Activated T-helper 1 cell treated with anti-CD3 and anti-CD28 coated beads, Interleukin-12 subunit alpha, Interleukin-12 subunit beta, Interleukin-2, Interleukin-4 antibody, amounts not matched to agents 30 ng/mL and 10 ng/mL and 1 ng/mL, durations not matched to agents 14 hours and 24 hours and 36 hours (primary cell): ENCODE data around the gene SND1. TPM values are rescaled to one million over a fixed set of nuclear protein-coding genes. Genes with fewer than 3 reads are reported as not detected.
A peak's percentile ranks its signal among the peaks of the same experiment; 100 is the strongest.
"Not testable (repeated sequence)": the region's sequence is repeated elsewhere in the genome, so short reads cannot be mapped to it uniquely, and the experiment has no call there.

Source experiments
- DNase-seq: peaks from one replicate; pipeline ENCODE4 v3.0.0; 2021; ENCODE audit warnings: low spot score
- H3K27ac Mint-ChIP-seq: one replicate; pipeline ENCODE4 v1.8.0; 2021; ENCODE audit warnings: mild to moderate bottlenecking, mixed read lengths
- H3K27me3 Mint-ChIP-seq: one replicate; pipeline ENCODE4 v1.8.0; 2022; ENCODE audit warnings: mild to moderate bottlenecking, moderate library complexity, mixed read lengths; ENCODE audit not compliant: insufficient read depth
- H3K36me3 Mint-ChIP-seq: one replicate; pipeline ENCODE4 v1.8.0; 2021; ENCODE audit warnings: low read depth, mixed read lengths
- H3K4me1 Mint-ChIP-seq: one replicate; pipeline ENCODE4 v1.8.0; 2021; ENCODE audit warnings: low read depth, mixed read lengths
- H3K4me3 Mint-ChIP-seq: one replicate; pipeline ENCODE4 v1.8.0; 2021; ENCODE audit warnings: mild to moderate bottlenecking, moderate library complexity, mixed read lengths
- H3K9me3 Mint-ChIP-seq: one replicate; pipeline ENCODE4 v1.8.0; 2021; ENCODE audit warnings: mixed read lengths
- intact Hi-C: fragments of 100-400 bp; cut with micrococcal nuclease; formaldehyde crosslinking; loops from one replicate; pipeline ENCODE4 v1.15.1; 2024
- total RNA-seq: library from RNA; stranded (reverse); gene quantifications from 2 replicates; pipeline ENCODE4 v1.2.3, GENCODE V29; 2022

Gene SND1
- total RNA-seq, 1 donor from 2014 or later = 292 TPM

DNA sequence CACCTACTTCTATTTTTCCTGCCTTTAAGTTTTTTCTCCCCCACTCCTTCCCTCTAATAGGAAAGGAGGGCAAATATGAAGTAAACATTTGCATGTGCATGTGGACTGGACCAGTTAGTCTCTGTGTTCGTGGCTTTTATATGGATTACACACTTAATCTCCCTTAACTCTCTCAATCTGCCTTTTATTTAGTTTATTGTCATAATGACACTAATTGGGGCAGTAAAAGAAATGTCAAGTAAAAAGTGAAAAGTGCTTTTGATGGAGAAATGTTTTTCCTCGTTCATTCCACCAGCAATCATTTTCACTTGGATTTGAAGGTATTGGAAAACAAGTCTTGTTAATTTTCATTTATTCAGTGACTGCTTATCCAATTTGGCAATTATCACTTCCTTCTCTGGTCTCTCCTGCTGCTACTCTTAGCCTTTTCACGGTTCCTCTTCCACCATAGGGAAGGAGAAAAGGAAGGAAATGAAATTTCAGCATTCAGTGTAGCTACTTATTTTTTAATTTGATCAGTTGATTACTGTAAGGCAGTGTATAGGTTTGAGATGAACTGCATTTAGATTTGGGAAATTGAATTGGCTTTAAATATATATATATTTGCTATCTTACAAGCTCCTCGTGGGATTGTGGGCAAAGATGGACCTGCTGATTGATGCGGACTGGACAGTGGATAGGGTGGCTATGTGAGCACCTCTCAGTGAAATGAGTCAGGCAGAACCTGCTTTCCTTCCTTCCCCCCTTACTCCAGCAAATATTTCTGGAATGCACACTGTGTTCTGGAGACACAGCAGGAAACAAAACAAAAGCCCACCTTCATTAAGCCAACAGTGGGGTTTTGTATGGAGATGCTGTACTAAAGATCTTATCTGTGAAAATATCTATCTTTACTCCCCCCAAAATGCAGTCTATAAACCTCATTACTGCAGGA lies 301.7 kb downstream of the SND1 start:
- intact Hi-C loops = no loop called here
- no peaks in the 10 kb centered on the region for H3K27me3 Mint-ChIP-seq

DNA sequence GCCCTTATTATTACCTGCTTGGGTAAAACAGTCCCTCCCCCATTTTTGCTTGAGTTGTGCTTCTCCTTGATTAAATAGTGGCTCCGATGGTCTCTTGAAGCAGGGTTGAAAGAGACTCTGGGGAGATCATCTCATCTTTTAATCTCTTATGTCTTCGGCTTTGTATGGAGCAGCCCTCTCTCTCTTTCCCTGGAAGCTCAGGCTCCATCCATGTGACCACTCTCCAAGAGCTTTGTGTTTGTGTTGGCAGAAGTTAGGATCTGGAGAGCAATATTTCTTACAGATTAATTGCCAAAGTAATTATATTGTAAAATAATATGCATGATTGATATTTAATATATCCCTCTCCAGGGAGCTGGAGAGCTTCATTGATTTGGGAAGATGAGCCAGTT lies 302.4 kb downstream of the SND1 start:
- intact Hi-C loops = no loop called here
- no peak overlapping the region for H3K4me3 Mint-ChIP-seq
- H3K4me1 Mint-ChIP-seq = peaks cover under 1% of the 10 kb centered on the region
- no peak overlapping the region for H3K27ac Mint-ChIP-seq
- no peaks in the 10 kb centered on the region for H3K27me3 Mint-ChIP-seq
- H3K9me3 Mint-ChIP-seq = no peaks in the 10 kb centered on the region
- peaks cover 10% of the 10 kb centered on the region for H3K36me3 Mint-ChIP-seq
- no peak for DNase-seq

More for the DNA sequence above, 301.7 kb downstream of the SND1 start:
- DNase-seq = no peak
- H3K4me3 Mint-ChIP-seq = no peak overlapping the region
- no peak overlapping the region for H3K27ac Mint-ChIP-seq
- no peaks in the 10 kb centered on the region for H3K9me3 Mint-ChIP-seq
- peaks cover 12% of the 10 kb centered on the region for H3K36me3 Mint-ChIP-seq
- no peaks in the 10 kb centered on the region for H3K4me1 Mint-ChIP-seq

DNA sequence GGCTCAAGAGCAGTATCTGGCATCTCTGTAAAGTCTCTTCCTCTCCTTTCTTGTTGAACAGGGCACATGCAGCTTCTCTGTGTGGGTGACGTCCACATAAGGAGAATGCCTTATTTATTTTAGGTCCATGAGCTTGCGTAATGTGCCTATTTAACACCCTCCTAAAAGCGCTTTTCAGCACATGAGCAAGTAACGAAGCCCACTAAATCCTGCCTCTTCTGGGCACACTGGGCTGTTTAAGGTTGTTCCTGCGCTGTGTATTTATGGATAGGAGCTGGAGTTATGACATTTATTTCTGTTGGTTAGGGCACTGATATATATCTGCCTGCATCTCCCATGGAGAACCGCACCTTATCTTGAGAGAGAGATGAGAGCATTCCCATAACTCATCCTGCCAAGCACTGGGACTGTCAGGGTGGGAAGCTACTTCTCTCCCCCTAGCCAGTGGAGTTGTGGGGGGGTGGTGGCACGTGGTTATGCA lies 303.1 kb downstream of the SND1 start:
- intact Hi-C loops = no loop called here
- H3K27ac Mint-ChIP-seq = no peak overlapping the region
- peaks cover 7% of the 10 kb centered on the region for H3K4me1 Mint-ChIP-seq
- H3K4me3 Mint-ChIP-seq = no peak overlapping the region
- no peaks in the 10 kb centered on the region for H3K9me3 Mint-ChIP-seq
- H3K36me3 Mint-ChIP-seq = peaks cover 18% of the 10 kb centered on the region
- no peaks in the 10 kb centered on the region for H3K27me3 Mint-ChIP-seq
- DNase-seq = no peak

DNA sequence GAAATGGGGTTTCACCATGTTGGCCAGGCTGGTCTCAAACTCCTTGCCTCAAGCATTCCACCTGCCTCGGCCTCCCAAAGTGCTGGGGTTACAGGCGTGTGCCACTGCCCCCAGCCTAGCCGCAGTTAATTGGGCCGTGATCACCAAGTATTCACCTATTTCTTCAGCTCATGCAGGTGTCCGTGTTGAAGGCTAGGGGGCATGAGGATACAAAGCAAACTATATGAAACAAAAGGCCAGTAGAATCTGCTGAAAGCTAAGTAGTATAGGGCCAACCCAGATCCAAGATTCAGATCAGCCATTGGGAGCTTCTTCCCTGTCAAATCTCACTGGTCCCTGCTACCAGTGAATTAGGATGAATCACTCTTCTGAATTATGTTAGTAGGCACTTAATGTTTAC lies 305.9 kb downstream of the SND1 start:
- H3K27me3 Mint-ChIP-seq = no peaks in the 10 kb centered on the region
- H3K27ac Mint-ChIP-seq = no peak overlapping the region
- H3K4me1 Mint-ChIP-seq = peaks cover 14% of the 10 kb centered on the region
- peaks cover 36% of the 10 kb centered on the region for H3K36me3 Mint-ChIP-seq
- intact Hi-C loops = no loop called here
- DNase-seq = no peak
- H3K9me3 Mint-ChIP-seq = peaks cover 4% of the 10 kb centered on the region
- no peak overlapping the region for H3K4me3 Mint-ChIP-seq

DNA sequence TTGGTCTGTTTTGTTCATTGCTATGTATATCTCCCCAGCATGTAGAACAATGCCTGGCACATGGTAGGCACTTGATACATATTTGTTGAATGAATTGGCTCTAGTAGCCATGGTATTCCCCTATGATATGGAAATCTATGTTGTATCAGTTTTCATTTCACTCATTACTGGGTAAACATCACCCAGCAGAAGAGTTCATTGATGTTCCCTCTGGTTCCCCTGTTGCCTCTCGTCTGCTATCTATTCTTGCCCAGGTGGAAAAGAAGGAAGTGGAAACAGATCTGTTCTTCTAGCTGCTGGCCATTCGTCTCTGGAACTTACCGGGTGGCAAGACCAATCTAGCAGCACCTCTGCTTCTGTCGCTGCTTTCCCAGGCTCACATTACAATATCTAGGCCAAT lies 307.8 kb downstream of the SND1 start:
- Mint-ChIP-seq H3K9me3 (peaks cover 6% of the 10 kb centered on the region), H3K4me1 (peaks cover 14% of the 10 kb centered on the region), H3K4me3 (no peak overlapping the region), H3K27me3 (no peaks in the 10 kb centered on the region), H3K36me3 (peaks cover 33% of the 10 kb centered on the region), H3K27ac (peak overlapping the region; percentile 44)
- intact Hi-C loops = no loop called here
- DNase-seq = no peak

DNA sequence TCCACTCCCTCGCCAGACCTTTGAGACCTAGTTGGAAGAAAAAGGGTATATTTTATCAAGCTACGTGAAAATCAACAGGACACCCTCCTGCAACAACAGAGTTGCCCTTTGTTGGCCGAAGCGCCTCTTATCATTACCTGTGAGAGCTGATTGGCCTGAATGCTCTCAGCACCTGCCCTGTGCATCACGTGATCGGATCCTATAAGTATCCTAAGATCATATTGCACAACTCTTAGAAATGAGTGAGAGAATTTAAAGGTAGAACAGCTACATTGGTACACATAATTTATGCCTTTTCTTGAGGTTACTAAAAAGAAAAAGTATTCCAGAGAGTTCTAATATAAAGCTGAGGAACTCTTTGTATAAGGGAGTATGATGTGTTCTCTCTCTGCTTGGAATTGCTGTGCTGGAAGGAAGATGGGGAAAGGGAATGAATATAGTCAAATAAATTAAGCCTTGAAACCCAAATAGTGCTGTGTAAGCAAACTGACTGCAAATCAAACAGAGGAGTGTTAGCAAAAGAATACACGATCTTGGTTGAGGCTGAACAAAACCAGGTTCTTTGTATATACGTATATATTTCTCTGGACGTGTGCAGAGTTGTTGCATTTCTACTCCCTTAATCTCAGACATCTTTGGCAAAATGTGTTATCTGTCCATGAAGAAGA lies 309.9 kb downstream of the SND1 start:
- no peak for DNase-seq
- peaks cover 32% of the 10 kb centered on the region for H3K36me3 Mint-ChIP-seq
- peaks cover 14% of the 10 kb centered on the region for H3K4me1 Mint-ChIP-seq
- H3K9me3 Mint-ChIP-seq = peaks cover 6% of the 10 kb centered on the region
- H3K27me3 Mint-ChIP-seq = no peaks in the 10 kb centered on the region
- no peak overlapping the region for H3K4me3 Mint-ChIP-seq
- intact Hi-C loops = no loop called here
- H3K27ac Mint-ChIP-seq = no peak overlapping the region

DNA sequence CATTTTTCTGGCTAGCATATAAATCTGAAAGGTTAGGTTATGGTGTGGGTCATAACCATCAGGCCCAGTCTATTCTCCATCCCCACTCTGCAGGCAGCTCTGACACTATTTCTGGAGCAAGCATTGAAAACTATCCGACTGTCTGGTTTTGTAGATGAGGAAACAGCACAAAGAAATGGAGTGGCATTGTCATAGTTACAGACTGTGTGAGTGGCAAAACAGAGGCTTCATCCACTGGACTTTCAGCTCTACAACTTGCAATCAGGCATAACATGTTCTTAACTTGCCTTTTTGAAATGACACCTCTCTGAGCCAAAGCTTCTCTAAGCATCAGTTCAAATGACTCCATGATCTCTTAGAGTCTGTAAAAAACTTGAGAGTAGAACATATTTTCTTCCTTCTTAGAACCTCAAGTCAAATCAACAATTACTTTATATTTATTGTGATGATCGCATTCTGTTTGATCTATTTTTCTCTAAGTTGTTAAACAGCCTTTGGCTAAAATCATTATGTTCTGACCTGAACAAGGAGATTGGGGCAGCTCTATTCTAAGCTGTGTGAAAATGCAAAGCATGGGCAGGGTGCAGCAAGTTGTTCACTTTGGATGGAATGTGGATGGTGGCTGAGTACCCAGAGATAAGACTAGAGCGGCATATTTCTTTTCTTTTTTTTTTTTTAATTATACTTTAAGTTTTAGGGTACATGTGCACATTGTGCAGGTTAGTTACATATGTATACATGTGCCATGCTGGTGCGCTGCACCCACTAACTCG lies 310.8 kb downstream of the SND1 start:
- intact Hi-C loops = no loop called here
- no peak overlapping the region for H3K27ac Mint-ChIP-seq
- H3K4me3 Mint-ChIP-seq = no peak overlapping the region
- peaks cover 14% of the 10 kb centered on the region for H3K4me1 Mint-ChIP-seq
- peaks cover 35% of the 10 kb centered on the region for H3K36me3 Mint-ChIP-seq
- DNase-seq = no peak
- peaks cover 6% of the 10 kb centered on the region for H3K9me3 Mint-ChIP-seq
- no peaks in the 10 kb centered on the region for H3K27me3 Mint-ChIP-seq

DNA sequence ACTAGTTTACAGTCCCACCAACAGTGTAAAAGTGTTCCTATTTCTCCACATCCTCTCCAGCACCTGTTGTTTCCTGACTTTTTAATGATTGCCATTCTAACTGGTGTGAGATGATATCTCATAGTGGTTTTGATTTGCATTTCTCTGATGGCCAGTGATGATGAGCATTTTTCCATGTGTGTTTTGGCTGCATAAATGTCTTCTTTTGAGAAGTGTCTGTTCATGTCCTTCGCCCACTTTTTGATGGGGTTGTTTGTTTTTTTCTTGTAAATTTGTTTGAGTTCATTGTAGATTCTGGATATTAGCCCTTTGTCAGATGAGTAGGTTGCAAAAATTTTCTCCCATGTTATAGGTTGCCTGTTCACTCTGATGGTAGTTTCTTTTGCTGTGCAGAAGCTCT lies 311.9 kb downstream of the SND1 start:
- DNase-seq, intact Hi-C loops, H3K9me3 Mint-ChIP-seq, H3K27ac Mint-ChIP-seq, H3K4me3 Mint-ChIP-seq, H3K27me3 Mint-ChIP-seq: not testable (repeated sequence)
- Mint-ChIP-seq H3K36me3 (peaks cover 35% of the 10 kb centered on the region), H3K4me1 (peaks cover 14% of the 10 kb centered on the region)

DNA sequence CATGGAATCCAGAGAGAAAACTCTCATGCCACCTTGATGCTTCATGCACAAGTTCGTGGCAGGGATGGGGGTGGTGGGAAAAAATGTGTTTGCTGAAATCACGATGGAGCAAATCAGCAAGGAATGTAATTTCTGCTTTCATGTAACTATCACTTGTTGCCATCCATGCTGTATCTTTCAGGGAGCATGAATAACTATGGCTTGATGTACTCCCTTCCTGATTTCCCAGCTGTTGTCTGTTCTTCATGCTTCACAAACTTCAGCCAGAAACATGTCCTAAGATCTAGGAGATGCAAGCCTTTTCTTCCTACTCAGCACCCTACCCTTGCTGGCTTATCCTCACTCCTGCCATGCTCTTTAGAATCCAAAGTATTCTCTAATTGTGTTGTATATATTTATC lies 315.3 kb downstream of the SND1 start:
- Mint-ChIP-seq H3K4me1 (no peaks in the 10 kb centered on the region), H3K9me3 (peaks cover 6% of the 10 kb centered on the region), H3K27me3 (no peaks in the 10 kb centered on the region), H3K4me3 (no peak overlapping the region), H3K36me3 (peaks cover 17% of the 10 kb centered on the region), H3K27ac (no peak overlapping the region)
- intact Hi-C loops = no loop called here
- no peak for DNase-seq

DNA sequence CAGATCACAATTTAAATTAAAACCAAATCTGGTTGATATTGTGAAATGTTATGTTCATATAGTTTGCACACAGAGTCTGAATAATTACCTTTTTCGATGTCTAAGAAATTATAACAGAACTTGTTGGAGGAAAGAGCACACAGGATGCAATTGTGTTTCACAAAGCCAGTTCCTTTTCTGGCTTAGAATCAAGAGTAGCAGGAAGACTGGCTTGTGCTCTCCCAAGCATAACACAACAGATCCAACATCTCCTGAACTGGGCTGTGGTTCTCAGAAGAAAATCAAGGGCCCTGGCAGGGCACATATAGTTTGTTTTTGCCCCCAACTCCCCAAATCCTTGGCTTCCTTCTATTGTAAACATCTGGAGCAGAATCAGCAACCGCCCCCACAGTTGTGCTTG lies 316.6 kb downstream of the SND1 start:
- intact Hi-C loops = no loop called here
- Mint-ChIP-seq H3K27ac (no peak overlapping the region), H3K36me3 (peaks cover 17% of the 10 kb centered on the region), H3K4me1 (no peaks in the 10 kb centered on the region), H3K27me3 (no peaks in the 10 kb centered on the region), H3K9me3 (no peaks in the 10 kb centered on the region), H3K4me3 (no peak overlapping the region)
- DNase-seq = no peak

DNA sequence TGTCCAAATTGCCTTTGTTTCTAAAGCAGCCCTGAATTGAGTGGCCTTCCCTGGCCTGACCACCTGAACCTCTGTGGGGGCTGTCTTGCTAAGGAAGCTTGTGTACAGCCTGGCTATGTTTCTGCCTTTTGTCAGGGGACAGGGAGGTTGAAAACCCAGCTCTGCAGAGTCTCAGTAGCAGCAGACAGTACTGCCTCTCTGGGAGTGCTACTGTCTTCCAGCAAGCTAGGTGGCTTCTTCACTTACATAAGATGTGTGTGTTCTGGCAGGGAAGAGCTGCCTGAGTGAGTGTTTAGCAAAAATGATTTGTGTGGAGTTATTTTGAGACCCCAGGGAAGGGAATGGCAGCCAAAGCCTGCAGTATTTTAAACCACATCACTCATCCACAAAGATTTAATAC lies 321.8 kb downstream of the SND1 start:
- Mint-ChIP-seq H3K27me3 (no peaks in the 10 kb centered on the region), H3K4me1 (no peaks in the 10 kb centered on the region), H3K27ac (peak overlapping the region; percentile 16), H3K4me3 (no peak overlapping the region), H3K36me3 (peaks cover 40% of the 10 kb centered on the region), H3K9me3 (peaks cover 18% of the 10 kb centered on the region)
- no peak for DNase-seq
- intact Hi-C loops = no loop called here

DNA sequence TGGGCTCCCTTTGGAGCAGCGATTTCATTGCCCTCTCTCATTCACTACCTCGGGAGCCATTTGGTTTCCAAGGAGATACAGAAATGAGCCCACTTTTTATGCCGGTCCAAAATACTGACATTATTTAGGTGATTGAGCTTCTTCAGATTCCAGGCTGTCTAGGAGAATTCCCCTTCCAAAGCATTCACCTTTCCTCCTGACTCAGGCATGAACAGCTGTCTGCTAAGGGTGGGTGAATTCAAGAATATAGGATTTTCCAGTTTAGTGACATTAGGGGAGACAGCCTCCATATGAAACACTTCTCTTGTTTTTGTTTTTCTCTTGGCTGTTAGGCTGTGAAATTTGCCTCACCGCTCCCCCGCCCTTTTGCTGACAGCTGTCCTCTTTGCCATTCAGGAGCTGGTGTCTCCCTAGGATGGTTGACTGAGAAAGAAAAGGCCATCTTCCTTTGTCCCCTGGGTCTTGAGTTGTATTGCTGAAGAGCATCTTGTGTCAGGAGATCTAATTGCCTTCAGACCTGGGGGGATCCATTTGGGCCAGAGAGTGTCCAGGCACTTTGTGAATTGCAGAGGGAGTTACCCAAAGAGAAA lies 322.5 kb downstream of the SND1 start:
- intact Hi-C loops = no loop called here
- H3K4me1 Mint-ChIP-seq = no peaks in the 10 kb centered on the region
- H3K27me3 Mint-ChIP-seq = no peaks in the 10 kb centered on the region
- H3K27ac Mint-ChIP-seq = no peak overlapping the region
- H3K9me3 Mint-ChIP-seq = peaks cover 25% of the 10 kb centered on the region
- no peak for DNase-seq
- no peak overlapping the region for H3K4me3 Mint-ChIP-seq
- H3K36me3 Mint-ChIP-seq = peaks cover 47% of the 10 kb centered on the region
